Breast epithelium (tissue), 4 donors: Measurements from ENCODE around the gene PIK3R5. TPM values are rescaled to one million over a fixed set of nuclear protein-coding genes. Genes with fewer than 3 reads are reported as not detected.

Source experiments
- DNase-seq, 2 donors: peaks; one replicate each; pipeline ENCODE4 v3.0.0-alpha.2; 2019; ENCODE audit warnings: low spot score in 2 of 2
- H3K27ac ChIP-seq, 2 donors: fragments of 200-600 bp; sonication (generic) in 1 of 2; one replicate each; pipeline ENCODE4 v1.5.1; 2016 to 2019; ENCODE audit warnings: mild to moderate bottlenecking in 1 of 2
- H3K27me3 ChIP-seq, 2 donors: fragments of 200-600 bp; sonication (generic) in 1 of 2; one replicate each; pipeline versions ENCODE4 v1.5.1 to v1.6.0; 2017 to 2019; ENCODE audit warnings: control low read depth in 1 of 2, mild to moderate bottlenecking in 1 of 2
- H3K36me3 ChIP-seq: fragments of 200-600 bp; one replicate; pipeline ENCODE4 v1.5.1; 2019
- H3K4me1 ChIP-seq, 2 donors: fragments of 200-600 bp; sonication (generic); one replicate each; pipeline ENCODE4 v1.5.1; 2016 to 2019; ENCODE audit warnings: control low read depth in 1 of 2
- H3K4me3 ChIP-seq, 3 donors: fragments of 200-600 bp; sonication (generic); 1 replicate in 2 of 3; 2 replicates in 1 of 3; pipeline ENCODE4 v1.5.1; 2016 to 2019; ENCODE audit warnings: mild to moderate bottlenecking in 3 of 3, moderate library complexity in 2 of 3
- H3K9me3 ChIP-seq, 2 donors: fragments of 200-600 bp; sonication (generic) in 1 of 2; one replicate each; pipeline ENCODE4 v1.5.1; 2016 to 2019; ENCODE audit warnings: control low read depth in 1 of 2
- POLR2A ChIP-seq: fragments of 450-650 bp; IDR thresholded peaks from one replicate; pipeline ENCODE4 v1.6.1; 2016; ENCODE audit warnings: antibody characterized with exemption, mild to moderate bottlenecking, moderate library complexity
- POLR2AphosphoS5 ChIP-seq, 3 donors: sonication (generic); formaldehyde crosslinking; IDR thresholded peaks; one replicate each; pipeline ENCODE4 v1.6.1; 2017; ENCODE audit warnings: antibody characterized with exemption in 3 of 3
- intact Hi-C: fragments of 100-400 bp; cut with DNase I; formaldehyde crosslinking; loops from one replicate; pipeline ENCODE4 v1.15.1; 2023; ENCODE audit warnings: low total_unique reads
- total RNA-seq, 3 donors: library from RNA; depleted of rRNA; stranded (reverse); fragments of >200 nt; gene quantifications; one replicate each; pipeline ENCODE4 v1.1.0, GENCODE V29; 2016
- TF ChIP-seq, protein P1 (sequence below), 3 donors: fragments of 450-650 bp; IDR thresholded peaks; one replicate each; pipeline ENCODE4 v1.5.1; 2016 to 2017; ENCODE audit warnings: antibody characterized with exemption in 3 of 3, mild to moderate bottlenecking in 3 of 3, moderate library complexity in 3 of 3

PIK3R5 gene
- total RNA-seq, 3 donors from 2014 or later: 9.8 to 28.6 (median 12.3) TPM

DNA sequence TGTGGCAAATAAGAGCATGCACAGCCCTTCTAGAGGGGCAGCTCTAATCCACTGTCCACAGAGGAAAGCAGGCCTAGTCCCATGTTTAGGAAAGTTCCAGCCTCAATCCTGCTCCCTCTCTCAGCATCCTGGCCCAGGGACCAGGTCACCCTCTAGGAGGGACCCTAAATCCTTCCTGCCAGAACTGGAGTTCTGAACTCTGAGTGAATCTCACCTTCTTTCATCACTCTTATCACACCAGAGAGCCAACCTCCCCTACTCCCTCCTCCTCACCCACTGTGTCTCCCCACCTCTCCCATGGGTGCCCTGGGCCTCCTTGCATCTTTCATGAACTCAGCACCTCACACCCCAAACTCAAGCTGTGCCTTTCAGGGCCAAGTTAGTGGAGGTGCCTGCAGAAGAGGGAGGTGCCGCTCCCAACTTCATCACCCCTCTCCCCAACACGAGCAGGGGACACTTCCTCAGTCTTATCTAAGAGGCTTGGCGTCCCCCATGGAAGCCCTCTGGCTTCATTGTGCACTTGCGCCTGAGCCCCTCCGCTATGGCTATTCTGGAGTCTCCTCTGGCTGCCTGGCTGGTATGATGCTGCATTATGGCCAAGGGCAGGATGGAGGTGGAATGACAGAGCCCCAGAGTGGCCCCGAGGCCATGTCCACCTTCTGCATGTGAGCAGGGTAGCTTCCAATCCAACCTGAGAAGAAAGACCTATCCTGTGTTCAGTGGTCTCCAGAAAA lies 129.7 kb downstream of the PIK3R5 start:
- H3K27me3 ChIP-seq: peaks cover 0 to 3% of the 10 kb centered on the region in 2 donors
- TF ChIP-seq, protein P1, sequence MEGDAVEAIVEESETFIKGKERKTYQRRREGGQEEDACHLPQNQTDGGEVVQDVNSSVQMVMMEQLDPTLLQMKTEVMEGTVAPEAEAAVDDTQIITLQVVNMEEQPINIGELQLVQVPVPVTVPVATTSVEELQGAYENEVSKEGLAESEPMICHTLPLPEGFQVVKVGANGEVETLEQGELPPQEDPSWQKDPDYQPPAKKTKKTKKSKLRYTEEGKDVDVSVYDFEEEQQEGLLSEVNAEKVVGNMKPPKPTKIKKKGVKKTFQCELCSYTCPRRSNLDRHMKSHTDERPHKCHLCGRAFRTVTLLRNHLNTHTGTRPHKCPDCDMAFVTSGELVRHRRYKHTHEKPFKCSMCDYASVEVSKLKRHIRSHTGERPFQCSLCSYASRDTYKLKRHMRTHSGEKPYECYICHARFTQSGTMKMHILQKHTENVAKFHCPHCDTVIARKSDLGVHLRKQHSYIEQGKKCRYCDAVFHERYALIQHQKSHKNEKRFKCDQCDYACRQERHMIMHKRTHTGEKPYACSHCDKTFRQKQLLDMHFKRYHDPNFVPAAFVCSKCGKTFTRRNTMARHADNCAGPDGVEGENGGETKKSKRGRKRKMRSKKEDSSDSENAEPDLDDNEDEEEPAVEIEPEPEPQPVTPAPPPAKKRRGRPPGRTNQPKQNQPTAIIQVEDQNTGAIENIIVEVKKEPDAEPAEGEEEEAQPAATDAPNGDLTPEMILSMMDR (IDR thresholded peaks at IDR 0.05): no peak
- no peak for TF ChIP-seq POLR2AphosphoS5 (IDR thresholded peaks at IDR 0.05)
- no peak for TF ChIP-seq POLR2A
- H3K27ac ChIP-seq: no peak overlapping the region
- H3K36me3 ChIP-seq: no peaks in the 10 kb centered on the region
- DNase-seq: no peak
- intact Hi-C loops: no loop called here
- H3K4me3 ChIP-seq: no peak overlapping the region
- no peaks in the 10 kb centered on the region for H3K4me1 ChIP-seq
- H3K9me3 ChIP-seq: no peaks in the 10 kb centered on the region

DNA sequence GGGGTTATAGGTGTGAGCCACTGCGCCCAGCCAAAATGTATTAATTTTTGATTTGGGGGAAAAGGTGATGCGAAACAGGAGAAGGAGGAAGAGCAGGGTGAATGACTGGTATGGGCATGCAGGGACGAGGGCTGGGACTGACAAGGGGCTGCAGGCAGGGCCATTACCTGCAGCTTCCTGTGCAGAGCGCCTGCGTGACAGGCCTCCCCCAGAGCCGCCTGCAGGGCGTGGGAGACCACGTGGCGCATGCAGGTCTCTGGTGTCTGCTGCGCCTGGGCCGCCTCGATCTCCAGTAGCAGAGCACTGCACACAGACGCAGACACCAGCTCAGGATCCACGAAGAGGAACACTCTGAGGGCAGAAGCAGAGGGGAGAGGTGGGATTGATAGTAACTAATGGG lies 130.4 kb downstream of the PIK3R5 start:
- no peak for DNase-seq
- Histone ChIP-seq H3K27ac (no peak overlapping the region), H3K4me1 (no peaks in the 10 kb centered on the region), H3K4me3 (no peak overlapping the region), H3K27me3 (peaks cover 0 to 3% of the 10 kb centered on the region in 2 donors), H3K9me3 (no peaks in the 10 kb centered on the region), H3K36me3 (no peaks in the 10 kb centered on the region)
- intact Hi-C loops: no loop called here
- TF ChIP-seq POLR2AphosphoS5 (IDR thresholded peaks at IDR 0.05) (no peak), POLR2A (no peak)
- TF ChIP-seq, protein P1 (IDR thresholded peaks at IDR 0.05): no peak

DNA sequence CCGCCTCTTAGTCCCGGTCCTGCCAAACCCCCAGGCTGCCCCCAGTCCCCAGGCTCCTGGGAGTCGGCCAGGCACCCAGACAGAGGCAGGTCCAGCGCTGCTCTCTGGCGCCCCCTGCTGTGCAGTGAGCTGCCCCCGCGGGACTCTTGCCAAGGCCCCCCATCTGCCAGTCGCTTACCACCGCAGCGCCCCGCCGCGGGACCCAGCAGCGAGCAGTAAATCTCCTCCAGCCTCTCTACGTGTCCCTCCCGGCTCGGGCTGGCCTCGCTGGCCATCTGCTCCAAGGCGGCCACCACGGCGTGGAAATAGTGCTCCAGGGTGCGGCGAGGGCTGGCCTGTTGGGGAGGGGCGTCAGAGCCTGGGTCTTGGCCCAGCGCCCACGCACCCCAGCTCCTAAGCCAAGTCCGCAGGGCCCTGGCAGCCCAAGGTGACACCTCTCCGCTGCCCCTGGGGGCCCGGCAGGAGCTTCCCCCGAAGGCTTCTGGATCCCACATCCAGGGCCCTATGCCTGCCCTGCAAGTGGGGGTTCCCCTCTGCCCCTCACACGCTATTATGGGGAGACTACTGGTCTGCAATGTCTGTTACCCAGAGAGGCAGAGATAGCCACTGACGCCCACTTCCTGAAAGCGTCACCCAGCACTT lies 132.7 kb downstream of the PIK3R5 start:
- no peak for DNase-seq
- peak overlapping the region in 2 of 3 donors; percentile 20 to 33 for H3K4me3 ChIP-seq
- no peaks in the 10 kb centered on the region for H3K4me1 ChIP-seq
- TF ChIP-seq, protein P1 (IDR thresholded peaks at IDR 0.05): no peak
- TF ChIP-seq POLR2AphosphoS5 (IDR thresholded peaks at IDR 0.05): no peak
- TF ChIP-seq POLR2A: no peak
- peaks cover 0 to 2% of the 10 kb centered on the region in 2 donors for H3K9me3 ChIP-seq
- intact Hi-C loops: no loop called here
- H3K27me3 ChIP-seq: peaks cover 0 to 3% of the 10 kb centered on the region in 2 donors
- H3K27ac ChIP-seq: no peak overlapping the region
- H3K36me3 ChIP-seq: no peaks in the 10 kb centered on the region

DNA sequence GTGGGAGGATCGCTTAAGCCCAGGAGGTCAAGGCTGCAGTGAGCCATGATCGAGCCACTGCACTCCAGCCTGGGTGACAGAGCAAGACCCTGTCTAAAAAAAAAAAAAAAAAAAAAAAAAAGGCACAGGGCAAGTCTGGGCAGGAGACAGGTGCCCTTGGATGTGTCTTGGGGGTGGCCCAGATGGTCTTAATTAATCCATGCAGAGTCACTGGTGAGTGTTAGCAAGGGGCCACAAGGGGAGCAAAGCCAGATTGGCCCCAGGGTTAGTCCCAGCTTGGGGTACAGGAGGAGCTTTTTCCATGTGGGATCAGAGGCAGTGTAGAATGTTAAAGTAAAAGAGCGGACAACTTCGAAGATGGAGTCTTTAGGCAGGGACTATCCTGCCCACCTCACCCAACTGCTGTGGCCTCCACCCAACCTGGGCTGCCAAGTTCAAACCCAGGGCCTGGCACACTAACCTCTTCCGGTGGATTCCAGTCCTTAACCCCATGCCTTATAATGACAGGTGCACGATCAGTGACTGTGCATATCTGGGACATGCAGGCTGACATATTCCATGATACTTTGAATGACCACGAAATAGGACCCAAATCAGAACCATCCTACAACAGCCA lies 134.2 kb downstream of the PIK3R5 start:
- no peaks in the 10 kb centered on the region for H3K4me1 ChIP-seq

More for the DNA sequence above, 134.2 kb downstream of the PIK3R5 start:
- no peak overlapping the region for H3K27ac ChIP-seq
- intact Hi-C loops: no loop called here
- H3K9me3 ChIP-seq: peaks cover 0 to 2% of the 10 kb centered on the region in 2 donors
- H3K36me3 ChIP-seq: no peaks in the 10 kb centered on the region
- no peak for TF ChIP-seq POLR2AphosphoS5 (IDR thresholded peaks at IDR 0.05)
- TF ChIP-seq, protein P1 (IDR thresholded peaks at IDR 0.05): no peak
- TF ChIP-seq POLR2A: no peak
- peaks cover 0 to 3% of the 10 kb centered on the region in 2 donors for H3K27me3 ChIP-seq
- no peak overlapping the region for H3K4me3 ChIP-seq
- no peak for DNase-seq
